GM18520 (cell line): Measurements from ENCODE around the gene ZFP62.

Experiments used
- ATAC-seq: cut with Tn5 transposase; IDR thresholded peaks from one replicate; pipeline ENCODE4 v1.9.1; 2021; ENCODE audit not compliant: unreplicated experiment

ZFP62 gene

DNA sequence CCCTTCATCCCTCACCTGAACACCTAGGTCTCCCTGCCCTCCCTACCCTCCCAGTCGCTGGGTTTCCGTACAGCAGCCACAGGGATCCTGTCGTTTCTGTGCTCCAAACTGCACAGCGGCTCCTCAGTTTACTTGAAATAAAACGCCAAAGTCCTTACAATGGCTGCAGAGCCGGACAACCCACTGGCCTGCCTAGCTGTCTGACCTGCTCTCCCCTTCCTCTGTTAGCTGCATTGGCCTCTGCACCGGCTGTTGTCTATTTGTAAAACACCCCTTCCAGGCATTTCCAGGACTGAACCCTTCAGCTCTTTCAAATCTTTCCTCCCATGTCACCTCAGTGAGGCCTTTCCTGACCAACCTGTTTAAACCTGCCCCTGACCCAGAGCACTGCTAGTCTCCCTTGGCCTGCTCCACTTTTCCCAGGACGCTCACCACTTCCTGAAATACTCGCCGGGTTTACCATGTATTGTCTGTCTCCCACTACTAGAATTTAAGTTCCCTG lies 49.4 kb downstream of the ZFP62 start:
- ATAC-seq: no peak

DNA sequence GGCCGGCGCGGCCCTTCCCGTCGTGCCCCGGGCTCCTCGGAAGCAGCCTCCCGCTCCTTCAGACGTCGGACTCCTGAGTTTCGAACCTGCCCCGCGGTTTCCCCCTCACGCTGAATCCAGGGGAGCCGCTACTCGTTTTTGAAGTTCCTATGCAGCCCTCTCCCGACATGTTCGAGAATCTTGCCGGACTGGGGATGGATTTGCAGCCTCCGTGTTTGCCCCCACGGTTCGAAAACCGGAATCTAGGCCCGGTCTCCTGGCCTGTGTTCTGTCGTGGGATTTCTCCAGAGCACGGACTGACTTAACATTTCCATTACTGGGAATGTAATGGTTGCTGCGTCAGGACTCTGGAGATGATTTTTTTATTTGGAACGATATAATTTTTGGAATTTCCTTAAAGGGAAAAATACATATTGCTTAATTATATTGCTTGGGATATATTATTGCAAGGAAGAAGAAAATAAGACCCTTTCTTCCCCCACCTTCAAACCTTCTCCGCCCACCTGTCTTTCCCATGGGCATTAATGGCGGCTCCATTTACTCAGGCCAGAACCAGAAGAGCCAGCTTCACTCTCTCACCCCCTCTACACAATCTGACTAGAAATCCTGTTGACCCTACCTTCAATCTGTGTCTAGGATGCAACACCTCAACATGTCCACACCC lies 50.0 kb downstream of the ZFP62 start:
- no peak for ATAC-seq

DNA sequence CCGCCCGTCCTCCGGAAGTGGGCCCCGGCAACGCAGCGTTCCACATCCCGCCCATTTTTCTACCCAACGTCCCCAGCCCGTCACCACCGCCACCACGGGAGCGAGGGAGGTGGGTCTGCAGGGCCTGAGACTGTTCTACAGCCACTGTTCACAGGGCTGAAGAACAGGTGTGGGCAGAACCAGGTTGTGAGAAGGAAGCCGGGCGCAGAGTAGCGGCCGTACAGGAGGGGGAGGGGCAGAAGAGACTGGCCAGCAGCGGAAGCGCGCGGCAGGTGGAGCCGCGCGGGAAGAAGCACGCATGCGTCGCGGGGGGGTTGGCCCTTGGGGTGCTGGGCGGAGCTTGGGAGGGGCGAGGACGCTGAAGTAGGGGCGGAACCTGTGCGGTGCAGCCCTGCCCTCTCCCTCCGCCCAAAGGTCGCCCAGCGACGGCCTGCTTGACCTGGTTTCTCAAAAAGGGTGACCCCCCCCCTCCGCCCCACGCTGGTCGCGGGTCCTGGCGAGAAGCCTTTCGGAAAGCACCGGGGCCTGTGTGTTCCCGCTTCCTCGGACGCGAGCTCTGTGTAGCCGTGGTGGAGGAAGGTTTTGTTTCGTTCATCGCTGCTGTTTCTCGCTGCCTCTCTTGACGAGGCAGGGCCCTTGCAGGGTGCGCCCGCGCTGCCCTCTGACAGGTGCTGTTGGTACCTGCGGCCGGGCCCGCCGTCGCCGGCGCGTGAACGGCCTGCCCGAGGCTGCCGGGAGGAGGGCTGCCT lies 50.7 kb downstream of the ZFP62 start:
- peak; percentile 54 for ATAC-seq

DNA sequence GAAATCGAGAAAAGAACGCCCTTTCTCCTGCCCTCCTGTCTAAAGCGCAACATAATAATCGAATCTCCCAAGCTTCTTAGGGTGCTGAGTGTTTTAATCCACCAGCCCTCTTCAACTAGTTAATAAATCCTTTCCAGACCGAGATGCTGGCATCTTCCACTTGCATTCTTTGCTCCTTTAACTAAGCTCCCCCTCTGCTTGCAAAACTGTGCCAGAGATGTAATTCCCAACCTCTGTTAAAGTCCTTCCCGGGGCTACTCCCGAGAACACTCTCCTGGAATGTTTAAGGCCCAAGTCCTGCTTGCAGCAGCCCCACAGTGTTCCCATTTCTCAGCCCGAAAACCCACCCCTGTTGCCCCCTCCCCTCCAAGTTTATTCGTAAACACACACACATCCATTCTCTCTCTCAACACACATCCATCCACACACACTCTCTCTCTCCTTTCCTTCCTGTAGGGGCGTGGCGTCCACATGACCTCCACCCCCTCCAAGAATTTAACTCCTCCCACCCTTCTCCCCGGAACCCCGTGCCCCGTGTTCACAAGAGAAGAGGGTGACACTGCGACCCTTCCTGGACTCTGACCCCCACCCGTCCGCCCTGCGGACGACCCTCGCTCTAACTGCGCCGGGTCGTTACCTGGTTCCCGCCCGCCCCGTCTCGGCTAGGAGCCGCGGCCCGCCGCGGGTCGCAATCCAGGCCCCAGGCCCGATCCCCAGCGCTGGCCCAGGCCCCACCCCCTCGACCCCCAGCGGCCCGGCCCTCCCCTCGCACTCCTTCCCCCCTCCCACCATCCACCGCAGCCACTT lies 51.5 kb downstream of the ZFP62 start:
- ATAC-seq: peak; percentile 39

DNA sequence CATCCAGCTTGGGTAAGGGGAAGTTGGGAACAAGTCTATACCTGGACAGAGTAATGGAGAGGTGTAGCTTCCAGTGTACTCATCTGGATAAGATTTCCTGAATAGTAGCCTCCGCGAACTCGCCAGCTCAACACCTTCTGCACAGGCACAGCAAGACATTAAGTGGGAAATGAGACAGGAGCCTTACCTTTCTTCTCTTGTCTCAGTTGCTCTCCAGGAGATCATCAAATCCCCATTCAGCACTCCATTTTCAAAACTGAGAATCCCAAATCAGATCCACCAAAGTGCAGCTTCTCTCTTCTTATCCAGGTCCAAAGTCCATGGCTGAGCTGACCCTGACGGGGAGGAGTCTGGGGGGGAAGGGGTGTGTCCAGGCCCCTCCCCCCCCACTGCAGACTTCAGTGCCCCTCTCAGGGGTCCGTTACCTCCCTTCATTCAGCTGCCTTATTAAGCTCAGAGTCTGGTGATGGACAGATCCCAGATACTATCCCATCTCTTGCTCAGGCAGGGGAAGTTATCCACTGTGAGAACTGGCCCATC lies 52.5 kb downstream of the ZFP62 start:
- ATAC-seq: no peak

DNA sequence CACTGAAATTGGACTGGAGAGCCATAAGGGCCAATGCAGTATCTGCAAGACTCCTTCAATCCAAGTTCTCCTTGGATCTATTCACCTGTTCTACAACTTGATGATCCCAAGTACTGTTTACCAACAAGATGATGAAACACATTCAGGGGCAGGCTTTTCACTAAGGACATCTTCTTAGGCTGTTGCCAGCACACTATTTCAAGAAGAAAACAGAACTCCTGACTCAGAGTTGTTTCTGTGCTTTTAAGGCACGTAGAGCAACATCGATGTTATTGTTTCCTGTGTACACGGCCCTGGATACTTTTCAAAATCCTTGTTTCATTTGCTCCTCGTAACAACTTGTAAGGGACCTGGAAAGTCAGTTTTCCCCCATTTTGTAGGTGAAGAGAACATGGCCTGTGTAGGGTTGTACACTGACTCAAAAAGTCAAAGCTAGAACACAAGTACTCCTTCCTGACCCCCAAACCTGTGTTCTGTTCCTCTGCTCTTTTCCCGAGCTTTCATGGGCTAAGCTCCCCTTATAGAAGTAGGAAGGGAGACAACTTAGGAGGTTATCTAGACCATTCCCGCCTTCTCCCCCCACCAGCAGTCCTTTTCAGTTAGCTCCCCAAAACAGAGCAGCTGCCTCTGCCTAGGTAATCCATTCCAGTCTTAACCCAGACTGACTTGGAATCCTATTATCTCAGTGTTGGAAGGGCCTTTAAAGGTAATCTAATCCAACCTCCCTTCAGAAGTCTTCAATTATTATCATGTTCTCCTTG lies 53.2 kb downstream of the ZFP62 start:
- ATAC-seq: no peak

DNA sequence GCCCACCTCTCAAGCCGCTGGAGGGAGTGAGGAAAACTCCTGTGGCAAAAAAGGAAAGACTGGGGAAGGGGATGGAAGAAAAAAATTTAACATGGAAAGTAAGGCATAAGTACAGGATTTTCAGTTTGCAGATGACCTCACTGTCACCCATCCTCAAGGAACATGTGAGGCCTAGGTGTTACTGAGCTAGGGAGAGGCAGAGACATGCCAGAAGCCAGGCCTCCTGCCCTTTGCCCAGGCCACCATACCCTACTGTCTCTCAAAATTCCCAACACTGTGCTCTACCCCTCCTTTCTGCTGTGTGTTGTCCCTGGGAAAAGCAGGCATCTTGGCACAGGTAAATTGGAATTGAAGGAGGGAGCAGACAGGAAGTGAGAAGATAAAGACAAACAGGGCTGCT lies 54.0 kb downstream of the ZFP62 start:
- no peak for ATAC-seq

DNA sequence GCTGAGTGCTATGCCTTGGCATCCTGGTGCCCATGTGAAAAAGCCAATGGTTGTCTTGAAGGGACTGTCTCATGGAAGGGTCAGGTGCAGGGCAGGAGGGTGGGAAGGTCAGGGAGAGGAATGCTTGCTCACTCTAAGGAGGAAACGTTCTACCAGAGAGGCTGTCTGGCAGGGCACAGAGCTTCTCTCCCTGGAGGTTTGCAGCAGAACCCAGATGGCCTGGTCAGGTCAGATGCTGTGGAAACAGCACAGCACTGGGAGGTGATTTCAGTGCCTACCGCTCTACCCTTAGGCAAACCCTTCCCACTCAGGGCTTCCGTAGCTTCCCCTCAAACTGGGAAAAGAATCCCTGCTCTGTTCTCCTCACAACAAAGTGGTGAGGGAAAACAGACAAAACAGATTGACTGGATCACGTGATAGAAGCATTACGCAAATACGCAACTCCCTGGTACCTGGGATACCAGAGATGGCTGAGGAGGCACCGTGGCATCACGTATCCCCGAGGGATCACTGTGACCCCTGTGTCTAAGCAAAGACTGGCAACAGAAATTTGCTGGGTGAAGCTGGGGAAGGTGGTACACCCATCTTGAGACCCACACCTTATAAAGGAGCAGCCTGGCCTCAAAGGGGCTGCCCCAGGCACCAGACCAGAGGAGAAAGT lies 54.6 kb downstream of the ZFP62 start:
- ATAC-seq: no peak

DNA sequence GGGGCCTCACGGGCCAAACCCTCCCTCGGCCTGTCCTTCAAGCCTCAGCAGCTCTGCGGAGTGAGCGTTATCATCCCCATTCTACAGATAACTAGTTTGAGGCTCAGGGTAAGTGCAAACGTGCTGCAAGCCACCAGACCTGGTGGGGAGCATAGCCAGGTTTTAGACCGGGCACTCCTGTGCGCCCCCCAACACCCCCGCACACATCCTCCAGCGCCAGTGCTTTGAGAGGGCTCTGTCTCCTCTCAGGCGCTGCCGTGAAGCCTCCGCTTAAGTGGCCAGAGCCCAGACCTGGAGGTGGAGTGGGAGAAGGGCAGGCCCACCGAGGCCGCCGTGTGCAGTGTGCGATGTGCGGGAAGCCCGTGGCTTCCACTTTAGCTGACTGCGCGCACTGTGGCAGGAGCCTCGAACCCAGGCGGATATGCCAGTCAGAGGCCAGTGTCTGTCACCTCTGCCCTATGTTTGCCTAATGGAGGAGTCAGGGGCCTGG lies 56.9 kb downstream of the ZFP62 start:
- no peak for ATAC-seq

DNA sequence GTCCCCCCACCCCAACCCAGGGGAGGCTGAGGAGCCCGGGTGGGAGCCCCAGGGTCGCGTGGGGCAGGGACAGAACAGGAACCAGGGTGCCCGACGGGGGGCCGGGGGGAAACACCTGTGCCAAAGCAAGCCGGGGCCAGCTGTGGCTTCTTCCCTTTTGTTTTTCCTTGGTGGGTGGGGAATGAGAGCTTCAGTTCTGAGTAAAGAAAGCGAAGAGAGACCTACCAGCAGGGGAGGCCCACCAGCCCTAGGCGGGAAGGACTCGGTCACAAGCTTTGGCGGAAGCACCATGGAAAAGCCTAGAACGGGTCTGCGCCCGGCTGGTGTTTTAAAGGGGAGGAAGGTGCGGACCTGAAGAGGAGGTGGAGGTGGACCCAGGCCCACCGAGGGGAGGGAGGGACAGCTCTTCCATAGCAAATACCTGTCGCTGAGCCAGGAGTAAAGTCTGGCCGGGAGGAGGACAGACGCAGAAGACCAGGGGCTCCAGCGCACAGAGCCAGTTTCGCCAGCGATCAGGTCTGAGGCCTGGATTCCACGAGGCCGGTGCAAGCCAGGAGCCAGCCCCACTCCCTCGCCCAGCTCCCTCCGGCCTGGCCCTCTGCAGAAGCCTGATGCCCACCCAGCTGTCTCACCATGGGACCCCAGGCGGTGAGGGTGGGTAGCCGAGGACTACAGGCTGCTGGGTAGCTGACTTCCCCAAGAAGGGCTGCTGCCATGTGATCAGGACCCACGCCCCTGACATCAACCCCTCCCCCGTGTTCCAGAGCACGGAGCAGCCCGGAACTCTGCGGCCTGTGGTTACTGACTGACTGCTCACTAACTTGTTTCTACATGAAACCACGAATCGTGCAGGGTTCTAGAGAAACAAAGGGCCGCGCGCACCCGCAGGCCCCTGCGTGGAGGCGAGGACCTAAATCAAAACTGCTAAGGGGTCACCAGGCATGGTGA lies 57.6 kb downstream of the ZFP62 start:
- peak; percentile 51 for ATAC-seq

DNA sequence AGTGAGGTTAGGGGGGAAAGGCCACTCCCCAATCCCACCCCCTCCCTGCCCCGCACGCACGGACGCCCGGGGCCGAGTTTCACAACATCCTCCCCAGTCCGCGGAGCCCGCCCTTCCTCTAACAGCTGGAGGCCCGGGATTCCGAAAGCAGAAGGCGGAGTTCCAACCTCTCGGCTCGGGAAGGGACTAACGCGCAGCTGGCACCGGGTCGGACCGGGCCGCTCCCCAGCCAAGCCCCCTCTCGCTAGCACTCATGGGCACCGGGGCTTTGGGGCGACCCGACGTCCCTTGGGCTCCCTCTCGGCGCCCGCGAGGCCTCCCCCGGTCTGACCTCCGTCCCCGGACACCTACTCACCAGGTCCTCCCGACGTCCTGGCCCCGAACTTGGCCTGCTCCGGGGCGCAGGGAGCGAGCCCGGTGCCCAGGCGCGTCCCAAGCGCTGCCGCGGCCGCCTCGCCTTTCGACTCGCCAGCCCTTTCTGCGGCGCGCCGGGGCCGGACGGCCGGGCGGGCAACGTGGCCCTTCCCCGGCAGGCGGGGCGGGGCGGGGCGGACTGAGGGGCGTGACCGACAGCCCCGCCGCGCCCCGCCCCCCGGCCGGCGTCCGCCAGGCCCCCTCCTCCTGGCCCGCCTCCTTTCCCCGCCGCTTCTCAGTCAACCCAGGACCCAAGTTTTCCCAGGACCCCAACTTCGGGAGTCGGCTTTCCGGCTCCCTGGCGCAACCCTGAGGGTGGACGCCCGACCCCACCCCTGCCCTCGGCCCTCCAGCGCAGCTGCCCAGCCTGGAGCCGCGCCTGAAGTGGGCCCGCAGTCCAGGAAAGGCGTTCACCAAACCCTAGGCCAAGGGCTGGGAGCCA lies 58.5 kb downstream of the ZFP62 start, which contains the start of gene MGAT1:
MGAT1 (minus strand) TSS at position 482 of the 856 bp plus-strand sequence. CDS start 9,835 bp downstream, outside the sequence.
- ATAC-seq: peak; percentile 28

DNA sequence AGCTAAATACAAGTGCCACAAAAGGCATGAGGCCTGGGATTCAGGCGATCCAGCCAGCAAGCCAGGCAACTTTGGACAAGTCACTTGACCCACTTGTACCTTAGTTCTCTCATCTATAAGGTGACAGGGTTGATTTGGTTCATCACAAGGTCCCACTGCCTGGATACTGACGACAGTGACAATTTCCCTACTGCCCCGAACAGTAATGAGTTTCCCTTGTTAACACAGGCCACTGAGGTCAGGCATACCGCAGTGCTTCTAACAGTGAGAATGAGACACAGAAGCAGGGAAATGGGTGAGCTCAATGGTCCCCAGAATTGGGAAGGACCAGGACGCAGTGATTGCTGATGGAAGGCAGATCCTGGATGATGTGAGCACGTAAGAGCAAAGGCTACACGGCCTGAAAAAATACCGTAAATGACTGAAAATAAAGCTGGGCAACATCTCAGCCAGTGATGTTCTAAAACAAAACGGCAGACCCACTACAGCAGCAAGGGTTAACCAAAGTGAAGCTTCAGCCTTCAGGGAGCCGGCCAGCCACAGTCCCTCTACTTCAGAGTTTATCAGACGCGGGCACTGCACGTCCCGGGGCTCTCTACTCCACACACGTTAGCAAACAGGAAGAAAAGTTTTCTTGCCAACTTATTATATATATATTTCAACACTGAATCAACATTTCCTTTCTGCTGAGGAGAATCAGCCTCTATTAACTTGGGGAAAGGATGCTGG lies 59.3 kb downstream of the ZFP62 start:
- no peak for ATAC-seq

DNA sequence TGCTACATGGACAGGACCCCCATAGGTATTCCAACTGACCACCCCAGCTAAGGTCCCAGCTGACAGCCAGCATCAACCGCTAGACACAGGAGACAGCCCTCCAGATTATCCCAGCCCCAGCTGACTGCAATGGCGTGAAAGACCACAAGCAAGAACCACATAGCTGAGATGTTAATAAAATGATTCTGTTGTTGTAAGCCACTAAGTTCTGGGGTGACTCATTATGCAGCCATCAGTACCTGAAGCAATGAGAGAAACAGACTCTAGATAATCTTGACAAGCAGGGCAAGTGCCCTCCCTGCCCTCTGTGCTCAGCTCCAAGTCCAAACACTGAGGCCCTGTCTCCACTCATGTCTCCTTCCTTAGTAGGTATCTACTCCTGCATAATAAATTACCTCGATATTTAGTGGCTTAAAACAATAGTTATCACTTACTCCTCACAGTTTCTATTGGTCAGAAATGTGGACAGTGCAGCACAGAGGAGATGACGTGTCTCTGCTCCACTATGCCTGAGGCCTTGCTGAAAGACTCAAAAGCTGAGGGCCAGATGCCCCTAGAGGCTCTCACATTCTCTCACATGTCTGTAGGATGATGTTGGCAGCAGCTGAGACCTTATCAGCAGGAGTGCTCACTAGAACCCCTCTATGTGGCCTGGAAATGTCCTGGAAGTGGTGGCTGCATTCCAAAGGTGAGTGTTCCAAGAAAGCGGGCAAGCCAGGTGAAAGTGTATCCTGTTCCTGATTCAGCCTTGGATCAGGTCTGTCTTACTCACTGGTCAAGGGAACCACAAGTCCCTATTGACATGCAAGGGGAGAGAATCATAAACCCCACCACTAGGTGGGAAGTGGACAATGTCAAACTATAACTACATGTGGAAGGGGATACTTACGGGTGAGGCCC lies 60.9 kb downstream of the ZFP62 start:
- ATAC-seq: no peak

DNA sequence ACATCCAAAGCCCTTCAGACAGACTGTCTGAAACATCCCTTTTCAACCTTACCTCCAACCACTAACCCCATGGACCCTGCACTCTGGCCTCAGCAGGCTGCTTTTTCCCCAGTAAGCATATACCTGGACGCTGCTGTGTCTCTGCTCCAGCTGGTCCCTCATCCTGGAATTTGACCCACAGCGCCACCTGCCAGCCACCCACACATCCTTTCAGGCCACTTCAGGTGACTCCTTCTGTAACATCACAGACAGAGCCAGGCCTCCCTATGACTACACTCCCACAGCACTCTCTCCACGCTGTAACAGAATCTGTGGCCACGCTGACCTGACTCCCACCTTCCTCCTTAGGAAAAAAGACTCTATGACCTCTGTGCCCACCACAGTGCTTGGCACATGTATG lies 61.9 kb downstream of the ZFP62 start:
- no peak for ATAC-seq

DNA sequence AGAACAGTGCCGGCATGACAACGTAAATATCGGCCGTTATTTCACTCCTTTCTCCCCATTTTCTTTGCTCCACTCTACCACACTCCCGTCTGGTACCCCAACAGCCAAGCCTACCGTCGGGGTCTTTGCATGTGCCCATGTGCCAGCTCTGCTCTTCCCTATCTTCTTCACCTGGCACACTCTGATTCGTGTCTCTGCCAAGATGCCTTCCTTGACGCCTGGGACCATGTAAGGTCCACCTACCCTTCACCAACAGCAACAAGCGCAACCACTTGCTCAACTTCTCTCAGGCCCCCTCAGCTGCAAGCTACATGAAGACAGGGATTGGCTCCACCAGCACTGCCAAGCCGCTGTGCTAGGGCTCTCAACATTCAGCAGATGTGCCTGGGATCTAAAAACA lies 62.9 kb downstream of the ZFP62 start:
- ATAC-seq: no peak
